ENCODE results near the gene ESCO1.

DNA sequence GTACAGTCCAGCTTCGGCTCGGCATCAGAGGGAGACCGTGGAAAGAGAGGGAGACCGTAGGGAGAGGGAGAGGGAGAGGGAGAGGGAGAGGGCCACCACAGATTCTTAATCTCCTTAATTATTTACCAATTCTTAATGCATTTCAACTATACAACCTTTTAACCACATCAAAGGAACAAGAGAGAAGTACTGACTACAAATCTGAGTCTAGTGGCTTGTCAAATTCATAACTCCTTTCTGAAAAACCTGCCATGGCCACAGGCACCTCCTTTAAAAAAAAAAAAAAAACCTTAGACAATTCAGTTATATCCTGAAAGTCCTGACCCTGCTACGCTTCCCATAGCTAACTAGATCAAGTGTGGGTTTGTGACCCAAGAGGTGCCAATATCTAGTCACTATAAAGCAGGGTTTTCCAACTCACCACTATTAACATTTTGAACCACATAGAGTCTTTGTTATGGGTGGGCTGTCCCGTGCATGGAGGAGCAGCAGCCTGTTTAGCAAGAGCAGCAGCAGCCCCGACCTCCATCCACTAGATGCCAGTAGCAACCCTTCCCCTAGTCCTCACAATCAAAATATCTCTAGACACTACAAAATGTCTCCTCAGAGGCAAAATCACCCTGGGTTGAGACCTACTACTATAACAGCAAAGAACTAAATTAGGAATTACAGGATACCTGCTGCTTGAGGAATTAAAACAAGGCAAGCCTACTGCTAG, 6.8 kb downstream of the ESCO1 start:
- TF ChIP-seq CTCF (optimal IDR thresholded peaks at IDR 0.05 in 1 of 3, IDR thresholded peaks at IDR 0.05 in 1 of 3, conservative IDR thresholded peaks at IDR 0.05 in 1 of 3; ENCODE audit: extremely low read depth in 1 of 3, insufficient read depth in 2 of 3, low read length in 3 of 3) (peak in 1 of 3 experiments; percentile 27), EZH2 (IDR thresholded peaks at IDR 0.05; ENCODE audit: low read length) (no peak)
